Esophagus muscularis mucosa (tissue), 4 donors: Measurements from ENCODE around the gene PRSS48. TPM values are rescaled to one million over a fixed set of nuclear protein-coding genes. Genes with fewer than 3 reads are reported as not detected.

Source experiments
- DNase-seq: peaks from one replicate; pipeline ENCODE4 v3.0.0-alpha.2; 2017; ENCODE audit errors: extremely low spot score
- H3K27ac ChIP-seq, 4 donors: fragments of 200-600 bp; sonication (generic); replicated peaks in 1 of 4; 1 replicate in 3 of 4; 2 replicates in 1 of 4; pipeline ENCODE4 v1.5.1; 2016 to 2019; ENCODE audit warnings: mild to moderate bottlenecking in 1 of 4
- H3K27me3 ChIP-seq, 4 donors: fragments of 200-600 bp; sonication (generic); one replicate each; pipeline versions ENCODE4 v1.5.1 to v1.6.0; 2016 to 2019
- H3K36me3 ChIP-seq, 4 donors: fragments of 200-600 bp; sonication (generic); one replicate each; pipeline ENCODE4 v1.5.1; 2016 to 2019
- H3K4me1 ChIP-seq, 4 donors: fragments of 200-600 bp; sonication (generic); one replicate each; pipeline ENCODE4 v1.5.1; 2016 to 2019
- H3K4me3 ChIP-seq, 4 donors: fragments of 200-600 bp; sonication (generic); 1 replicate in 2 of 4; 2 replicates in 2 of 4; pipeline ENCODE4 v1.5.1; 2016 to 2019; ENCODE audit warnings: mild to moderate bottlenecking in 4 of 4, moderate library complexity in 1 of 4
- H3K9me3 ChIP-seq, 4 donors: fragments of 200-600 bp; sonication (generic); 1 replicate in 3 of 4; 2 replicates in 1 of 4; pipeline ENCODE4 v1.5.1; 2016 to 2019
- CTCF ChIP-seq, 3 experiments: fragments of 200-600 bp in 2 of 3; fragments of 450-650 bp in 1 of 3; sonication (generic) in 2 of 3; IDR thresholded peaks; one replicate each; pipeline ENCODE4 v1.5.1; 2017 to 2019; ENCODE audit warnings: antibody characterized with exemption in 3 of 3, mild to moderate bottlenecking in 2 of 3, moderate library complexity in 1 of 3
- EP300 ChIP-seq: sonication (generic); formaldehyde crosslinking; IDR thresholded peaks from one replicate; pipeline ENCODE4 v1.6.1; 2017; ENCODE audit warnings: antibody characterized with exemption
- POLR2A ChIP-seq: fragments of 450-650 bp; IDR thresholded peaks from one replicate; pipeline ENCODE4 v1.6.1; 2017; ENCODE audit warnings: antibody characterized with exemption, moderate library complexity, mild to moderate bottlenecking, low read depth
- POLR2AphosphoS5 ChIP-seq, 2 donors: sonication (generic); formaldehyde crosslinking; IDR thresholded peaks; one replicate each; pipeline ENCODE4 v1.6.1; 2017; ENCODE audit warnings: antibody characterized with exemption in 2 of 2
- WGBS: methylation state at CpG from one replicate; pipeline ENCODE4 v1.1.5; 2018; 5-methylcytosine and 5-hydroxymethylcytosine counted together
- intact Hi-C: fragments of 100-400 bp; cut with DNase I; formaldehyde crosslinking; loops from one replicate; pipeline ENCODE4 v1.15.1; 2023
- total RNA-seq, 4 donors: library from RNA; depleted of rRNA; stranded (reverse); fragments of >200 nt; gene quantifications; one replicate each; pipeline versions ENCODE4 v1.1.0 to v1.2.1, GENCODE V29; 2016

PRSS48 gene
- total RNA-seq, 4 donors from 2014 or later, result not detected

DNA sequence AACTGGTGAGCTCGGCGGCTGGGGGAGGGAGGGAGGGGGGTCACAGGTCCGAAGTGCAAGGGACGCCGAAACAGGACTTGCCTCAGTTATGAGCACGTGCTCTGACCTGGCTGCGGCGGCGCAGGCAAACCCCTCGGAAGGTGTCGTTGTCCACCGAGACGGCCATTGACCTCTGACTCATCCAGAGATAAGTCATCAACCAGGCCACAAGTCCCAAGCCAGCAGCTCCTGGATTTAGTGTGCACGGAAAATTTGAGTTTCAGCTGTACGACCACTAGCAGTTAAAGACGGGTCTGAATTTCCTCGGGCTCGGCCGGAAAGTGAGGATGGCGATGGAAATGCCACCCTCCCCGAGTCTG is 47.8 kb downstream of the PRSS48 start:
- H3K4me1 ChIP-seq, result peaks cover 26 to 59% (median 46%) of the 10 kb centered on the region in 4 donors
- no peaks in the 10 kb centered on the region for H3K9me3 ChIP-seq
- H3K27me3 ChIP-seq, result no peaks in the 10 kb centered on the region
- H3K27ac ChIP-seq, result peak overlapping the region; percentile 95 to 98 (median 96)
- intact Hi-C loops, result loop anchor here (5.0 to 10.0 kb wide), 2 partner anchors 160 to 212 kb away; no protein-coding TSS in a partner anchor
- H3K36me3 ChIP-seq, result no peaks in the 10 kb centered on the region
- DNase-seq, result no peak
- H3K4me3 ChIP-seq, result peak overlapping the region; percentile 85 to 90 (median 87)
- 8% methylated on average over 6 of the region's 21 CpGs for WGBS
- TF ChIP-seq CTCF (IDR thresholded peaks at IDR 0.05), result no peak
- TF ChIP-seq POLR2AphosphoS5 (IDR thresholded peaks at IDR 0.05), result peak; percentile 35 to 48

DNA sequence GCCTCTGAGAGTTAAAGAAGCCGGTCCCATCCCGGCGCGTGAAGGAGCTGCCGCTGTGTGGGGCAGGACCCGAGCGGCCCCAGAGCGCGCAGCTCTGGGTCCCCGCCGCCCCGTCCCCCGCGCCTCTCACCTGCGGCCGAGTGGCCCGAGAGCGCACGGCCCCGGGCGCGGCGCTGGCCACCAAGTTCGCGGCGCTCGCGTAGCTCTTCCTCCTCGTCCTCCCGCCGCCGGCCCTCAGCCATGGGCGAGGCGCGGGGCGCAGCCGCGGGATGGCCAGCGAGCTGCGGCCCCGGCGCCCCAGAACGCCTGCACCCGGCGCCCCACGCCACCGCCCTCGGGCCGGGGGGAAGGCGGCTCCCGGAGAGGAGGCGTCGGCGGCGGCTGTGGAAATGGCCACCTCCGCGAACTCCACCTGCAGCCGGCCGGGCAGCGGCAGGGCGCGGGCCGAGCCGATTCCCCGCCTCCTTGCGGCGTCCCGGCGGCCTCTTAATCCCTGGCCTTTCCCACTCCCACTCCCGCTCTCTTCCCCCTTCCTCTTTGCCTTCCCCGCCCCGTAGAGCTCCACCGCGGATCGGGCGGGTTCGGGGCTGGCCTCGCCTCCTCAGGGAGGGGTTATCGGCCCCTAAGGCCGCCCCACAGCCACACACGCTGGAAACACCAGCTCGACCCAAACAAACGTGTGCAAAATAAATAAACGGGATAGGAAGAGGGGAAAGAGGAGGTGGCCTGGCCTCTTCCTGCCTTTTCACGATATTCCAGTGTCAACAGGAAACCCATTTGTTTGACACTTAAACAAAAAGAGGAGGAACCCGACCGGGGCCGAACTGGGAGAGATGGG is 48.4 kb downstream of the PRSS48 start, which contains the start of gene SH3D19:
Gene SH3D19 (minus strand): TSS at position 495 of the 838 bp plus-strand sequence. CDS start 253 bp downstream, at position 242.
- WGBS, result under 1% methylated on average over 39 of the region's 88 CpGs
- TF ChIP-seq POLR2AphosphoS5 (IDR thresholded peaks at IDR 0.05) (peak; percentile 79 to 83), CTCF (IDR thresholded peaks at IDR 0.05) (peak in 1 of 3 experiments; percentile 19), POLR2A (no peak), EP300 (no peak)
- no peaks in the 10 kb centered on the region for H3K9me3 ChIP-seq
- H3K4me3 ChIP-seq, result peak within 1 kb of the TSS; percentile 85 to 90 (median 87)
- H3K4me1 ChIP-seq, result peaks cover 26 to 53% (median 41%) of the 10 kb centered on the region in 4 donors
- H3K27ac ChIP-seq, result peak within 1 kb of the TSS; percentile 95 to 98 (median 96)
- DNase-seq, result peak; percentile 93
- H3K36me3 ChIP-seq, result no peaks in the 10 kb centered on the region
- intact Hi-C loops, result loop anchor here (10.0 kb wide), 1 partner anchor 161 kb away; no protein-coding TSS in a partner anchor
- H3K27me3 ChIP-seq, result no peaks in the 10 kb centered on the region

DNA sequence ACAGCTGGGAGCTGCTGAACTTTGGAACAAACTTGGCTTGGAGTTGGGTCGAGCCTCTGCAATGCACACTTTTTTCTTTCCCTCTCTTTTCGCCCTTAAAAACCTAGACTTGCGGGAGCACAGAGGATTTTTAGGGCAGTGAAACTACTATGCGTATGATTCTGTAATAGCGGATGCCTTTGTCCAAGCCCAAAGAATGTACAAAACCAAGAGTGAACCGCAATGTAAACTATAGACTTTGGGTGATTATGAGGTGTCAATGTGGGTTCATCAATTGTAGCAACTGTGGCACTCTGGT is 48.9 kb downstream of the PRSS48 start:
- DNase-seq, result no peak
- Histone ChIP-seq H3K27me3 (no peaks in the 10 kb centered on the region), H3K4me1 (peaks cover 26 to 47% (median 37%) of the 10 kb centered on the region in 4 donors), H3K36me3 (no peaks in the 10 kb centered on the region), H3K4me3 (peak overlapping the region; percentile 85 to 90 (median 87)), H3K9me3 (no peaks in the 10 kb centered on the region), H3K27ac (peak overlapping the region; percentile 95 to 98 (median 96))
- 41% methylated on average over 6 of the region's 6 CpGs for WGBS
- intact Hi-C loops, result loop anchor here (10.0 kb wide), 1 partner anchor 161 kb away; no protein-coding TSS in a partner anchor
- TF ChIP-seq EP300, result no peak
- TF ChIP-seq POLR2A, result no peak
- TF ChIP-seq POLR2AphosphoS5 (IDR thresholded peaks at IDR 0.05), result no peak
- TF ChIP-seq CTCF (IDR thresholded peaks at IDR 0.05), result no peak

DNA sequence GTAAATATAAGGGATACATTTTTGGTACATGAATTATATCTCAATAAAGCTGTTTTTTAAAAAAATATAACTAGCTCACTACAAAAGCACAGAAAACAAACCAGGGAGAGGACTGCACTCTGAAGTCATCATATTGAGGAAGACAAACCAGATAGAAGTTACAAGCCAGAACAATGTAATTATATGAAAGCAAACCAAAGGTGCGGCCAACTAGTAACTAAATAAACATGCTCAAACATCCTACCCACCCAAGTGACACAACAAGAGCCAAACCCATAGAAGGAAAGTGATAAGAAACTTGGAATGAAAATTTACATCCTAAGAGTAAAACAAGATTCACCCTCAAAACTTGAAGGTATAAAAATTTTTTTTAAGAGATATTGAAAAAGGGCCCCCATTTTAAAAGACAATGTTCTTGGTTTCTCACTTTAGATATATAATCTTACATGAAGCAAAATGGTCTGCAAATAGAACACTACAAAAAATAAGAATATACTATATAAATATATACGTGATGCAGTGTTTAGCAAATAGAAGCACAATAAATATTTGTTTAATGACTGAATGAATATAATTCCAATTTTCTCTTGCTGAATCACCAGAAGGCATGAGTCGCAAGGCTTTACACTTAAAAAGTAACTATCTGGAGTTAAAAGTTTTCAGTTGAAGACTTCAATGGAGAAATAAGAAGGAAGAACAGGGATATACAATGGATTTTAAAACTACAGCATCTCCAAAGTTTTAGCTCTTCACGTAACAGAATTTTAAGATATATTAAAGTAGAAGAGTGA is 52.5 kb downstream of the PRSS48 start:
- Histone ChIP-seq H3K36me3 (no peaks in the 10 kb centered on the region), H3K27ac (no peak overlapping the region), H3K4me1 (peaks cover 0 to 12% (median 6%) of the 10 kb centered on the region in 4 donors), H3K27me3 (no peaks in the 10 kb centered on the region), H3K9me3 (no peaks in the 10 kb centered on the region), H3K4me3 (no peak overlapping the region)
- 92% methylated on average over 4 of the region's 4 CpGs for WGBS
- intact Hi-C loops, result loop anchor here (10.0 kb wide), 1 partner anchor 165 kb away; no protein-coding TSS in a partner anchor
- TF ChIP-seq EP300 (no peak), POLR2A (no peak), POLR2AphosphoS5 (IDR thresholded peaks at IDR 0.05) (no peak), CTCF (IDR thresholded peaks at IDR 0.05) (no peak)
- DNase-seq, result no peak
